HG02885 (cell line): Measurements from ENCODE around the gene IFI35.
"Not testable (repeated sequence)": the region's sequence is repeated elsewhere in the genome, so short reads cannot be mapped to it uniquely, and the experiment has no call there.

Experiments
- ATAC-seq: cut with Tn5 transposase; IDR thresholded peaks from one replicate; pipeline ENCODE4 v1.9.1; 2021; ENCODE audit warnings: mild to moderate bottlenecking; ENCODE audit not compliant: unreplicated experiment, poor library complexity

Gene IFI35

DNA sequence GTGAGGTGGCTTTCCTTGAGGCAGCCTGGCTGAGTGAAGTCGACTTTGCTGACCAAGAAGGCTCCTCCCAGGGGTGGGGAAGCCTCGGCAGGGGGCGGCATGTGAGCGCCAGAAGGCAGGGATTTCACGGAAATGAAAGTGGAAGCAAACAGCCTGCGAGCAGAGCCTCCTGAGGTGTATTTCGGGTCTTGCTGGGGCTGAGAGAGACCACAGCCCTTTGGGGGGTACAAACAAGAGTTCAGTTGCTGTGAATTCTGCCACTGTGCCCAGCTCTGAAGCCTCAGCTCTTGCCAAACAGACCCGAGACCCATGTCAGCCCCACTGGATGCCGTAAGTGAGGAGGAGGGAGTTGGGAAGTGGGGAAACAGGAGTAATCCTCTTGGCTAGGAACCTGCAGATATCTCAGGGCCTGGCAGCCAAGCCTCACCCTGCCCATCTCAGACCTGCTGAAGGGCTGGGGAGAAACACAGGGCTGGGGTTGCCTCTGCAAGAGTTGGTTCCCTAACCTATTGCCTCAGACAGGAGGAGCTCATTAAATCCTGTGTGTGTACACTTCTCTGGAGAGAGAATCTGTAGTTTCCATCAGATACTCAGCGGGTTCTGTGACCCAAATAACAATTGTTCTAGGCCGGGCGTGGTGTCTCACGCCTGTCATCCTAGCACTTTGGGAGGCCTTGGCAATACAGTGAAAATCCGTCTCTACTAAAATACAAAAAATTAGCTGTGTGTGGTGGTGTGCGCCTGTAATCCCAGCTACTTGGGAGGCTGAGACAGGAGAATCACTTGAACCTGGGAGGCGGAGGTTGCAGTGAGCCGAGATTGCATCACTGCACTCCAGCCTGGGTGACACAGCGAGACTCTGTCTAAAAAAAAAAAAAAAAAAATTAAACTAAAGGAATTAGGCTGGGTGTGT is at the start of gene IFI35:
TSS of gene IFI35 (plus strand) at position 146 of the 913 bp plus-strand sequence. CDS start at position 310, 164 bp downstream.
- peak; percentile 82 for ATAC-seq

DNA sequence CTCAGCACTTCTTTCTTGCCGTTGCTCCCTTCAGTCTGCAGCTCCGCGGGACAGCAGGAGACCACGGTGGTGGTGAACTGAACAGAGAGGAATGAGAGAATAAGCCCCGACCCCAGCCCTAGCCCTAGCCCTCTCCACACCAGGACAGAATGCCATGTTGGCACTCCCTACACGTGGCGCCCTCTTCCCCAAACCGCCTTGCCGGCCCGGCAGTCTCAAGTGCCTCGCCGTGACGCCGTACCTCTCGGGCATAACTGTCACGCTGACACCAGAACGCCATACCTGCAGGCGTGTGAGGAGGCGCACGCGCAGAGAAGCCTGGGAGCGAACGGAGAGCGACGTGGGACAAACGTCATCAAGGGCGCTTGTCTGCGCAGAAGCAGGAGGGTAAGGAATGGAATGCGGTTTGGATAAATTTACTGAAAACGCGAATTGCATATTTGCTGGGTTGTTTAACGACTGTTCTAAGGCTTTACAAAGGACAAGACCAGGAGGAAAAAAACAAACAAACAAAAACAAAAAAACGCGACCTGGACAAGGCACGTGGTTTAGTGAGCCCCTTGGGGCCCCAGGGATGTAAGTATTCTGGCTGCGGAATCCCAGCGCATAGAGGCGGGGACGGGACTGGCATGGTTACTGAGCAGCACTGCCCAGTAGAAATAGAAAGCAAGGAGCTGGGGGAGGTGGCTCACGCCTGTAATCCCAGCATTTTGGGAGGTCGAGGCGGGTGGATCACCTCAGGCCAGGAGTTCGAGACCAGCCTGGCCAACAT is 42.2 kb upstream of the IFI35 start, which contains the start of gene AARSD1:
TSS of gene AARSD1 (minus strand) at position 294 of the 772 bp plus-strand sequence. CDS start at position 280, 14 bp downstream.
- peak; percentile 83 for ATAC-seq

DNA sequence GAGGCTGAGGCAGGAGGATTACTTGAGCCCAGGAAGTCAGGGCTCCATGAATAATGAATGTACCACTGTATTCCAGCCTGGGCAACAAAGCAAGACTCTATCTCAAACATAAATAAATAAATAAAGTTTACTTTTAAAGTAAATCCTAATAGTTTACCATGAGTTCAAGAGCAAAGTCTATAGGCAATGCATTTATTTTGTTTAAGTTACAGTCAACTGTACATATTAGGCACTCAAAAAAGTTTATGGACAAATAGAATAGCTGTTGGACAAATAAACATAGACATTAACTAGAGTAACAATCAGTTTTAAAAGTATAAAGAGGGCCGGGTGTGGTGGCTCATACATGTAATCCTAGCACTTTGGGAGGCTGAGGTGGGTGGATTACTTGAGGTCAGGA is 38.7 kb upstream of the IFI35 start:
- no peak for ATAC-seq

- ATAC-seq, result no peak
Measured at GRCh38 chr17:42969001-42969581, 37.5 kb upstream of the IFI35 start.

DNA sequence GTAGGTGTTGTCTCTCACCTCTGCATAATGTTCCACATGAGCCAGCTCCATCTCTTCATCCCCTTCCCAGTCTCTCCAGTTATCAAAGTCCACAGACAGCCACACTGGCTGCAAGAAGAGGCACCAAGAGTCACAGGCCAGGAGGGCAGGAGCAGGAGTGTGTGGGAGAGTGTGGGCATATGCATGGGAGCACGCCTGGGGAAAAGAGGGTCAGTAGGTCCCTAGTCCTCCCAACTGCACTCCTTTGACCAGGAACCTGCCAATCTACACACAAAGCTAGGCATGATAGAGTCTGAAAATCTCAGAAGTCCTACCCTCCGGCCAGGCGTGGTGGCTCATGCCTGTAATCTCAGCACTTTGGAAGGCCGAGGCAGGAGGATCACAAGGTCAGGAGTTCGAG is 35.0 kb upstream of the IFI35 start:
- ATAC-seq, result no peak

GRCh38 chr17:42973323-42973722 is 33.3 kb upstream of the IFI35 start:
- ATAC-seq, result not testable (repeated sequence)

DNA sequence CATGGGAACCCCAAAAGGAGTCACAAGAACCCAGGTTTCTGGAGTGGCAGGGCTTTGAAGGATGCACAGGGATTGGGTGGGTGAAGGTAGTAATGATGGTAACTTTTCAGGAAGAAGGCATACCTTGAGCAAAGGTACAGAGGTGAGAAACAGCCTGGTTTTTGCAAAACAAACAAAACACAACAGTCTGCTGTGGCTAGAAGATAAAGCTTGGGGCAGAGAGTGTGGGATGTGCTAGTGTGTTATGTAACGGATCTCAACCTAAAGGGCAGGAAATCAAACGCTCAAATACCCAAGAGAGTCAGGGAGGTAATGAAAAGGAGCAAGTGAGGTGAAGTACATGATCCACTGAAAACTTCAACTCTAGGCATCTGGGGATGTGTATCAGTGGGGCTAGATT is 31.3 kb upstream of the IFI35 start:
- ATAC-seq, result no peak

DNA sequence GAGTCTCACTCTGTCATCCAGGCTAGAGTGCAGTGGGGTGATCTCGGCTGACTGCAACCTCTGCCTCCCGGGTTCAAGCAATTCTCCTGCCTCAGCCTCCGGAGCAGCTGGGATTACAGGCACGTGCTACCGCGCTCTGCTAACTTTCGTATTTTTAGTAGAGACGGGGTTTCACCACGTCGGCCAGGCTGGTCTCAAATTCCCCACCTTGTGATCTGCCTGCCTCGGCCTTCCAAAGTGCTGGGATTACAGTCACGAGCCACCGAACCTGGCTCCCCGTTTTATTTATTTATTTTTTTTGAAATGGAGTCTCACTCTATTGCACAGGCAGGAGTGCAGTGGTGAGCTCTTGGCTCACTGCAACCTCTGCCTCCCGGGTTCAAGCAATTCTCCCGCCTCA is 30.9 kb upstream of the IFI35 start:
- not testable (repeated sequence) for ATAC-seq

GRCh38 chr17:42979511-42980273 is 26.9 kb upstream of the IFI35 start, which contains the start of gene PTGES3L:
TSS of gene PTGES3L (minus strand) at chr17:42980080. CDS start at chr17:42980053, 27 bp downstream.
- peak; percentile 27 for ATAC-seq

- peak; percentile 80 for ATAC-seq
Measured at GRCh38 chr17:42980274-42980765, 26.3 kb upstream of the IFI35 start, which contains the start of gene RUNDC1. TSS of gene RUNDC1 (plus strand) at chr17:42980565. CDS start at chr17:42980577, 12 bp downstream.

- peak; percentile 49 for ATAC-seq
Measured at GRCh38 chr17:42980766-42981397, 25.7 kb upstream of the IFI35 start.

- ATAC-seq, result no peak
Measured at GRCh38 chr17:42982266-42982665, 24.3 kb upstream of the IFI35 start.

DNA sequence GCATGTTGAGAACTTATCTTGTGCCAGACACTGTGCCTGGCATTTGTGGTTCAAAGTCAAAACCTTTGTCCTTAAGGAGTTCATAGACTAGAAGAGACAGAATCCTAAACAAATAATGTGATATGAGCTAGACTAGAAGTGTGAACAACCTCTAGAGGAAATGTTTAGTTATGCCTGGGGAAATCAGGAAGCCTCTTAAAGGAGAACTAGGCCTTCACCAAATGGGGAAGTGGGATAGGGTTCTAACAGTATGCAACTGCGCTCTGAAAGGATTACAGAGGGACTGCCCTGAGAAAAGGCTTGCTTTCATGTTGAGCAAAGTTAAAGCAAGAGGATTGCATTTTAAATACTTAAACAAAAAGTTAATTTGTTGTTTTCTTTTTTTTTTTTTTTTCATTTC is 21.4 kb upstream of the IFI35 start:
- ATAC-seq, result no peak

GRCh38 chr17:42989141-42989540 is 17.4 kb upstream of the IFI35 start:
- no peak for ATAC-seq

- ATAC-seq, result no peak
Measured at GRCh38 chr17:42989726-42990652, 16.6 kb upstream of the IFI35 start.

- no peak for ATAC-seq
Measured at GRCh38 chr17:42991471-42991870, 15.1 kb upstream of the IFI35 start.

GRCh38 chr17:42992872-42993271 is 13.7 kb upstream of the IFI35 start:
- ATAC-seq, result no peak

- not testable (repeated sequence) for ATAC-seq
Measured at GRCh38 chr17:42993913-42994312, 12.7 kb upstream of the IFI35 start.
